ENCODE results near the gene WRAP73. TPM values are rescaled to one million over a fixed set of nuclear protein-coding genes. Genes with fewer than 3 reads are reported as not detected.

The WRAP73 gene
- total RNA-seq, 1 donor from 2014 or later, result 22.5 TPM

DNA sequence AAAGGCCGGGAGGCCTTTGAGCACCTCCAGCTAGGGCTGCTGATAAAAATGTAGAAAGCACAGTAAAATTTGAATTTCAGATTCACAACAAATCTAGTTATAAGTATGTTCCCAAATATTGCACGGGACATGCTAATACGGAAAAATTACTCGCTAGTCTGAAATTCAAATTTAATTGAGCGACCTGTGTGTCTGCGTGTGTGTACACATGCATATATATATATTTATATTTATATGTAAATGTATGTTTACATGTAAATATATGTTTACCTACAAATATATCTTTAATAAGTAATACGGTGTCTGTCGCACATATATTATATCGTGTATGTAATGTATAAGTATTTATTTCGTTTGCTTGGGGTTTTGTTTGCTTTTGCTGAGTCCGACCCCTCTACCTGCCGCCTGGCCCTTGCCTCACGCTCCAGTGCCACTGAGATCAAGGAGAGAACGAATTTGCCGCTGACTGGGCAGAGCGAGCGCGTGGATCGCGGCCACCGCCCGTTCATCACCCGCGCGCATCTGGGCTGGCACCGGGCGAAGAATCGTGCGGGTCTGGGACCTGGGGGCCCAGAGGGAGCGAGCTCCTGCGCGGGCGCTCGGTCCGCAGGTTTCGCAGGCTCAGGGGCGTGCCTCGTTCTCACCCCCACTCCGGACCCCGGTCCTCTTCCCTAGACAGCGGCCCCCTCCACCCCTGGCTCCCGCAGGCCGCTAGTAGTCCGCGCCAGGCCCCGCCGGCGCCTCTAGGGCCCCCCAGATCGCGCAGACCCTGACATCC, 534 bp upstream of the WRAP73 start:
- DNase-seq (ENCODE audit: extremely low read depth, low read depth, low spot score), result no peak

DNA sequence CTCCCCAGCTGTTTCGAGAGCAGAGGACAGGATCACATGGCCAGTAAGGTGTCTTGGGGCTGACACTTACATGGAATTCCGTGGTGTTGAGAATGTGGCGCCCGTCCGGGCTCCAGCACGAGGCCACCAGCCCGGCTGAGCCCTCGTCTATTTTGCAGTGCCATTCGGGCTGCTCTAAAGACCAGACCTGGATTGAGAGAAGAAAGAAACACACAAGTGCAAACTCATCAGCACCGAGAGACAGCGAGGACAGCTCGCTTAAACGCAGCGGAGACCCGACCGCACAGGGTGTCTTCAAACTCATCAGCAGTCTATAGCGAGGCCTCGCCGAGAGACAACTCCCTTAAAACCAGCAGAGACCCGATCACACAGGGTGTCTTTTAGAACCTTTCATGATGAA, 3.3 kb downstream of the WRAP73 start:
- no peak for DNase-seq (ENCODE audit: extremely low read depth, low read depth, low spot score)

DNA sequence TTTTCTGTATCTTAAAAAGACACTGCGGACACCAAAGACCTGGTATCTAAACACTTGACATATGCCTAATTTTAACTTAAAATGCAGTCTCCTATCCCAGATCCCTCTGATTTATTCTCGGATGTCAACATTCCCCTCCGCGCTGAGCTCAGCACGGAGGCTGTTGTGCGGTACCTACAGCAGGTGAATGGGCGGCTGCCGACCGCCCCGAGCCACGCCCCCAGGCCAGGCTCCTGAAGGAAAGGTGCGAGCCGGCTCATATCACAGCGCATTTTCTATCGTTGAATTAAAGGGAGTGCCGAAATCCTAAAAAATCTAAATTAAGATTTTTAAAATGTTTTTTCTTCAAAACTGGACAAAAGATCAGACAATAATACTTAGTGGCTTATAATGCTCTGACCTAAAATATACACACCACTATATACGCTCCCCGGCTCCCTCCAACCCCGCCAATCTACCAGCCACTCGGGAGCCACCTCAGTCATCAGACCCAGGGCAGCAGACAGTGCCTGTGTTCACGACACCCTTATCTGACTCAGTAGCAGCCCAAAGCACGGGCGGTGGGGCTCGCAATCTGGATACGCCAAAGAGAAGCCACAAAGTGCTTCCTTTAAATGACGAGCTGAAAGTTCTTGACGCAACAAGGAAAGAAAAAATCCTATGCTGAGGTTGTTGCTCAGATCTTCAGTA, 4.1 kb downstream of the WRAP73 start:
- DNase-seq (ENCODE audit: extremely low read depth, low read depth, low spot score), result no peak

DNA sequence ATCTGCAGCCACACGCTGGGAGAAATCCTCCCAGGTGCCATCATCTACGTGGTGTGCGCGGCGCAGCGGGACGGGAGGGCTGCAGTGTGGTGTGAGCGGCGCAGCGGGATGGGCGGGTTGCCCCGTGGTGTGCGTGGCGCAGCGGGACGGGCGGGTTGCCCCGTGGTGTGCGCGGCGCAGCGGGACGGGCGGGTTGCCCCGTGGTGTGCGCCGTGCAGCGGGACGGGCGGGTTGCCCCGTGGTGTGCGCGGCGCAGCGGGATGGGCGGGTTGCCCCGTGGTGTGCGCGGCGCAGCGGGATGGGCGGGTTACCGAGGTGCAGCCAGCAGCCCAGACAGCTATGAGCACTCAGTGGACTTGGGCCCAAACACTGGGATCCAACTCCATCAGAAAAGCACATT, 4.7 kb downstream of the WRAP73 start:
- no peak for DNase-seq (ENCODE audit: extremely low read depth, low read depth, low spot score)

DNA sequence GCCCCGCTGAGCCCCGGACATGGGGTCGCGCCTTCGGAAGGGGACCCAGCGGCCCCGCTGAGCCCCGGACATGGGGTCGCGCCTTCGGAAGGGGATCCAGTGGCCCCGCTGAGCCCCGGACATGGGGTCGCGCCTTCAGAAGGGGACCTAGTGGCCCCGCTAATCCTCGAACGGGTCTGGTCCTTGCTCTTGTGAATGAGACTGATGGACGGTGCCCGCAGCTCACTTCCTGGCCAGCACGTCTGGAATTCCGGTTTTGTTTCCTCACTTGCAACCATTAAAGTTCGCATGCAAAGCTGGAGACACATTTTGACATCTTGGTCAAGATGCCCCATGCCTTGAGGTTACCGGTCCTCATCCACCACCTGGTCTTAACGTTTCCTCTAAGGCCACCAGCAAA, 5.6 kb downstream of the WRAP73 start:
- DNase-seq (ENCODE audit: extremely low read depth, low read depth, low spot score), result no peak

DNA sequence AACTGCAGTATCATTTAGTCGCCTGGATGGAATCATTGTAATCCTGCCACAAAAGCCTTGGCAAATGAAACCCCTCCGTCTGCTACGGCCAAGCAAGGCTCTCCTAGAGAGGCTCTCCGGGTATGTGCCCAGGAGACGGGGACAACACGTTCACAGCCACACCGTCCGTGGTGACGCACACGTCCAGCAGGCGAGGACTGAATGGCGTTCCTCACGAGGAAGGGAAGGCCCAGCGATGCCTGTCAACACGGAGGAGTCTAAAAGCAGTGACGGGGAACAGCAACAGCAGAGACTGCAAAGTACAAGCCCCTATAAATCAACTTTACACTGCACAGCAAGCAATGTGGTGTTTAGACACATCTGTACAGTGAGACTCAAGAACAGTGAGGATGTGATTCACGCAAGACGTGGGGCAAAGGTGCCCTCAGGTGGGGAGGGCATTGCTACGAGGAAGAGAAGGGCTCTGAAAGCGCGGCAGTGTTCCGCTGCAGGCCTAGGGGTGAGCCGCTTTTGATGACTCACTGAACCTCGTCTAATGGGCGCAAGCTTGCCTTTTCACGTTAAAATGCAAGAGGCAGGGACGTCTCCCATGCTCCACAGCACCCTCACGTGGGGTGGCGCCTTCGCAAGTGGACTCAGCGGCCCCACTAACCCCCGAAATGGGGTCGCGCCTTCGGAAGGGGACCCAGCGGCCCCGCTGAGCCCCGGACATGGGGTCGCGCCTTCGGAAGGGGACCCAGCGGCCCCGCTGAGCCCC, 6.8 kb downstream of the WRAP73 start:
- DNase-seq (ENCODE audit: extremely low read depth, low read depth, low spot score), result no peak

DNA sequence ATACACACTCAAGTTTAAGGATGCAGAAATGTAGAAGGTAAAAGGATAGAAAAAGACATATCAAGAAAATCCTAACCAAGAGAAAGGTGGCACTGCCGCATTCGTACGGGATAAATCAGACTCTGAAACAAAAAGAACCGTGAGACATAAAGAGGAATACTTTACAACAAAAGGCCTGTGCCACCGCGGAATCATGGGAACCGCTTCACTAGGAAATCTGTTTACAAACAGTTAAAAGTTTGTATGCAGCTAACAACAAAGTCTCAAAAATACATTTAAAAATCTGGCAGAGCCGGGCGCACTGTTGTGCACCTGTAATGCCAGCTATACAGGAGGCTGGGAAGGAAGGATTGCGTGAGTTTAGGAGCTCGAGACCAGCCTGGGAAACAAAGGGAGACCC, 8.1 kb downstream of the WRAP73 start:
- no peak for DNase-seq (ENCODE audit: extremely low read depth, low read depth, low spot score)

DNA sequence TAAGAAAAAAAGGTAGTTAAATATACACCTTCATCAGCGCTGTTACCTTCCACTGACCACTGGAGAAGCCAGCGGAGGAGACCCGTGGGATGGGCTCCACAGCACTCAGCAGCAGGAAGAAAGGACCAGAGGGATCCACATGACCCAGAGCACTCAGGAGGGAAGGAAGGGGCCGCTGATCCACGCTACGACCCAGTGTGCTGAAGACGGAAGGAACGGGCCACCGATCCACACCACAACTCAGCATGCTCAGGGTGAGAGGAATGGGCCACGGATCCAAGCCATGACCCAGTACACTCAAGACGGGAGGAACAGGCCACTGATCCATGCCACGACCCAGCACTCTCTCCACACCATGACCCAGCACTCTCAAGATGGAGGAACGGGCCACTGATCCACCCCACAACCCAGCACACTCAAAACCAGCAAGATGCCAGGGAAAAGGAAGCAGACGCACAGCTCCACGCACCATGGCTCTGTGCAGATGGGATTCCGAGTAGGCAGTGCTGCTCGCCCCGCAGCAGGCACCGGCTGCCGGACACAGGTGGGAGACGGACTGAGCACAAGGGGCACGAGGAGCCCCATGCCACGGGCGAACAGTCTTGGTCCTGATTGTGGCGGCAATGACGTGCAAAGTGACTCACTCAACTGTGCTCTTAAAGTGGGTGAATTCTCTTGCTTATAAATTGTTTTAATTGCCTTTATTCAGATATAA, 8.7 kb downstream of the WRAP73 start:
- DNase-seq (ENCODE audit: extremely low read depth, low read depth, low spot score), result no peak

DNA sequence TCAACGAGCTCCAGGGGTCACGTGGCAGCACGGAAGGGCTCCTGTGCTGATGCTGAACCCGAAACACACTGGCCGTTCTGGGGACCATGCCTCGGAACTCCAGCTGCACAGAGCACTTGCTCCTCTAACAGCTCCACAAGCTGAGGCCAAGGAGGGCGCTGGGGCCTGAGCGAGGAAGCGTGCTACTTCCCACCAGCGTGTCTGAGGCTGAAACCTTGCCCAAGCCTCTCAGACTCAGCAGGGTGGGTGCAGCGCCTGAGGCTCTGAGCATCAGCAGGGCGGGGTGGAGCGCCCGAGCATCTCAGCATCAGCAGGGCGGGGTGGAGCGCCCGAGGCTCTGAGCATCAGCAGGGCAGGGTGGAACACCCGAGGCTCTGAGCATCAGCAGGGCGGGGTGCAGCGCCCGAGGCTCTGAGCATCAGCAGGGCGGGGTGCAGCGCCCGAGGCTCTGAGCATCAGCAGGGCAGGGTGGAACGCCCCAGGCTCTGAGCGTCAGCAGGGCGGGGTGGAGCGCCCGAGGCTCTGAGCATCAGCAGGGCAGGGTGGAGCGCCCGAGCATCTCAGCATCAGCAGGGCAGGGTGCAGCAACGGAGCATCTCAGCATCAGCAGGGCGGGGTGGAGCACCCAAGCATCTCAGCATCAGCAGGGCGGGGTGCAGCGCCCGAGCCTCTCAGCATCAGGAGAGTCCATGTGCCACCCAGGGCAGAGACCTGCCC, 9.6 kb downstream of the WRAP73 start:
- no peak for DNase-seq (ENCODE audit: extremely low read depth, low read depth, low spot score)

DNA sequence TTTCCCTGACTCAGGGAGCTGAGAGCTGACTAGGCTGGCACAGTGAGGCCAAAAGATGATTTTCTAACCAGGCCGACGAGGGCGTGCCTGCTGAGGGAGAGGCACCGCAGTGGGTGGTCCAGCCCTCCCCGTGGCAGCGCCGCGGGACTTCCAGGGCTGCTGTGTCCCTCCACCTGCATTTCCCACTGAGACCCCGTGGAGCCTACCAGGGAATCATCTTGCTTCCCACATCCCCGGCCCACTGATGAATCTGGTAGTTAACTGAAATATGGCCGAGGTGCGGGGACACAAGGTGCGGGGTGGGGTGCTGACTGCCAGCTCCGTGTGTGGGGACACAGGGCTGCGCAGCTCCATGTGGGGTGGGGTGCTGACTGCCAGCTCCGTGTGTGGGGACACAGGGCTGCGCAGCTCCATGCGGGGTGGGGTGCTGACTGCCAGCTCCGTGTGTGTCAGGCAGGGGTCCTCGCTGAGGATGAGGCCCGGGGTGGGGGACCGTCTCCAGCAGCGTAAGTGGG, 10.4 kb downstream of the WRAP73 start:
- no peak for DNase-seq (ENCODE audit: extremely low read depth, low read depth, low spot score)

DNA sequence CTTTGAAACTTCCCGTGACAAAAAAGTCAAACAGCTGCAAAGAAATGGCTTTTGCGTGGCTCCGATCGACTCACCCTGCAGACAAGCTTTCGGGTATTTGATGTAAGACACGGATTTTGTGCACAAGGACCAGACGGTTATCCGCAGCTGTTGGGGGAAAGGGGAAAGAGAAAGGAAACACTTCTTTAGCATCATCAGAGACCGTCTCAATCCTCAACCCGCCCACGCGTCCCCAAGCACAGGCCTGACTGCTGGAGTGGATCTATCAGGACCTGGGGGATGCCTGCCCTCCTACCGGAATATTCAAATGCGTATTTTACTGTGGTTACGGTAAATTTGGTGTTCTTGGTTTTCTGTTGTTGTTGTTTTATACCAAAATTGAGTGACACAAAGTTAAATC, 11.2 kb downstream of the WRAP73 start:
- DNase-seq (ENCODE audit: extremely low read depth, low read depth, low spot score), result no peak

DNA sequence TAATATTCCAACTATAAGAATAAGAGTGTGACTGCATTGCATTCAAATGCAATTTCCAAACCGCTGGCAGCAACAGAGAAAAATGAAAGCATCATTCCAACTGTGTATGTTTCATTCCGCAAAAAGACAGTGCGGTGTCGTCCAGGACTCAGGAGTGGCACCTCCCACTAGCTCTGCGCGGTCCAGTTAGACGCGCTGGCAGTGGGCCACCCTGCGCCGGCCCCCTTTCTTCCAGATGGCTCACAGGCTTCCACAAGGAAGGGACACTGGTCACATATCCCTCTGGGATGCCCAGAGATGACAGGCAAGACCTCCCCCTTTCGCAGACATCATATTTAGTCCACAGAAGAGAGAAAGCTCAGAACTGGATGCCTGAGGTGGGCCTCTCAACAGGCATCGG, 11.9 kb downstream of the WRAP73 start:
- DNase-seq (ENCODE audit: extremely low read depth, low read depth, low spot score), result no peak

DNA sequence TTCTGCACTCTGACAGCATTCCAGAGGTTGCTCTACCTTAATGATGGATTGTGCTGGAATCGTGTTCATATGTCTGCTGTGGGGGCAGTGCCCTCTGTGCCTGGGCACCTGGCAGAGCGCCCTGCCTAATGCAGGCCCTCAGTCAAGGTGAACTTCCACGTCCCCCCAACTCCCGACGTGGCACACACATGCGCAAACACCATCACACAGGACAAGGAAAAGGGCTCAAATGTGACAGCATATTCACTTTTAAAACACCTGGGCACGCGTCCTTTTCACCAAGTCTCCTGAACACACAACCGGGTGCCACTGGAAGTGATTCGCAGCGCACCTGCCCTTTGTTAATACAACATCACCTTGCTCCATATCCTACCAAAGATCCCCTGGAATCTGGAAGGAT, 13.4 kb downstream of the WRAP73 start:
- no peak for DNase-seq (ENCODE audit: extremely low read depth, low read depth, low spot score)

DNA sequence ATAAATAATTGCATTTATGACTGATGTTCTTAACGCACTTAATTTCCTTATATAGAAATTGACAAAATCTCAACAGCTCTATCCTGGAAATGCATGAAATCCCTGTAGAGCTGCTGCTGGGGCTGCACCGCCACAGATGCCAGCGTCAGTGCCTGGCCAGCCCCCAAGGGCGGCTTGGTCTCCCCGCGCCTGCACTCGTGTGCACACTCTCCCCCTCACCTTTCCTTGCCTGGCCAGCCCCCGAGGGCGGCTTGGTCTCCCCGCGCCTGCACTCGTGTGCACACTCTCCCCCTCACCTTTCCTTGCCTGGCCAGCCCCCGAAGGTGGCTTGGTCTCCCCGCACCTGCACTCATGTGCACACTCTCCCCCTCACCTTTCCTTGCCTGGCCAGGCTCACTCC, 13.8 kb downstream of the WRAP73 start:
- no peak for DNase-seq (ENCODE audit: extremely low read depth, low read depth, low spot score)

DNA sequence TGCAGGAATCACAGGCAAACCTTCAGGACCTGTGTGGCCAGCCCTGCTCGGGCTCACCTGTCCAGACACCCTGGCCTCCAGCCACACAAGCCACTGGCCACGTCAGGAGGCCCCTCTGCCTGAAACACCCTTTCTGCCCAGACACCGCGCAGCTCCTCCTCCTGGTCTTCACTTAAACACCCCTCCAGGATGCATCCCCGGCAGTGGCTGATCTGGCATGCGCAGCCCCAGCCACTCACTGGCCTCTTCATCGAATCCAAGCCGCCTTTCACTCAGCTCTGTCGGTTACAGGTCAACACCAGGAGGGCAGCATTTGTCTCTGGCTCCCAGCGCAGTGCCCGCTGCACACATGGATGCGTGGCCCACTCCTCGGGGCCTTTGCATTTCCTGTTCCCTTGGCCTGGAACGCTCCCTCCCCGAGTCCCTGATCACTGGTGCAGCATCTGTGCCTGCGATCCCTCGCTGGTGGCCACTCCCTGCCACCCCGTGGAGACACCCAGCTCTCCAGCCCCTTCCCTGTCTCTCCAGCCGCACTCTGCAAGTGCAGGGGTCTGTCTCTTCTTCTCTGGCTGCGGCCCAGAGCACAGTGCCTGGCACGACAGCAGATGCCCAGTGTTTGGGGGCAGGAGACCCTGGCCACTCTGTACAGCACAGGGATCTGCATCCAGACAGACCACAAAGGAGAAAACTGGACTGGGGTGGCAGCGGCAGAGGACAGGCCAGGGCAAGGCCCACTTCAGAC, 15.7 kb downstream of the WRAP73 start:
- DNase-seq (ENCODE audit: extremely low read depth, low read depth, low spot score), result no peak

DNA sequence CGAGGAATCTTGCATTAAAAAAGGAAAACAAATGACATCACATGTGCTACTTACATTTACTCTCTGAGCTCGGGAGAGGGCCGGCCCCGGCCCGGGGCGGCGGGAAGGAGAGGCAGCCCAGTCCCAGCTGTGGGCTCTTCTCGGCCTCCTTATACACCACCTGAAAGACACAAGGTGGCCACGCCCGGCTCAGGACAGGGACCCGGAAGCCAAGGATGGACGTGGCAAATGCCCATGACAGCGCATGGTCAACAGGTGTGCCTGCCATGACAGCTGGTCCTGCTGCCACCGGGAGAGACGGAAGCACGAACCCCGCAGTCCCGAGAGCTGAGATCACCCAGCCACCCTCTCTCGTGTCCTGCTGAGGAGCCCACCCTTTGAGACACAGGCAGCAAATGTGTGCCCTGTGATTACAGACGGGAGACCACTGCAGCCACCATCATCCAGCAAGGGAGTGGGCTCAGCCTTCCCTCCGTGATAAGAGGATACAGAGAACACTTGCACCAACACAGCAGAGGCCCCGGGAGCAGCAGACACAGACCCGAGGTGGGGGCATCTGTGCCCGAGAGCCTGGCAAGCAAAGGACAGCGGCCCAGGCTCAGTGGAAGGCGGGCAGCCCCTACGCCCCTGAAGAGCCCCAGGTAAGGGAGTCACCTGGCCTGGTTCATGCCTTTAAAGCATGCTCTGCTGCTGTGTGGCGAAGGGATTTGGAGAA, 16.4 kb downstream of the WRAP73 start:
- no peak for DNase-seq (ENCODE audit: extremely low read depth, low read depth, low spot score)

DNA sequence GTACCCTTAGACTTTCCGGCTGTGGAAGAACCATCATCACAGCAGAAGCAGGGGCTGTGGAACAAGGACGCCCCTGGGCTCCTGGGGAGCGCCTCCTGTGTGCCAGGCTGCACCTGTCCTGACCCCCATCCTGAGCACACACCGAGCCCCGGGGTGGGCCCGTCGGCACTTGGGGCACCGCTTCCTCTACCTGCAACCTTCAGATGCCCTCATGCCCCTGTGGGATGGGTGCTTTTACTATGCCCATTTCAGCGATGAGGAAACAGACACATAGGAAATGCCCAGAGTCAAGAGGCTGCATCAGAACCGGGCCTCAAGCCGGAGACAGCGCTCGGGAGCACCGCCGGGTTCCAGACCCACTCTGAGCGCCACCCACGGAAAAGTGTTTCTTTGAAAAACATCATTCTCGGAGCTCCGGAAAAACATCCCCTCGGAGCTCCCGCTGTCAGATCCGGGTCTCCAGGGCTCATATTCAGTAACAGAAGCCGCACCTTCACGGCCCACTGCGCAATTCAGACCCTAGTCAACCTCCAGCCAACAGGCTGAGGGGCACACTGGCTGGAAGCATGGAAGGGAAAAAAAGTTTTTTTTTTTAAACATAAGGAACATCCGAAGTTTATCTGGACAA, 17.1 kb downstream of the WRAP73 start:
- DNase-seq (ENCODE audit: extremely low read depth, low read depth, low spot score), result no peak

DNA sequence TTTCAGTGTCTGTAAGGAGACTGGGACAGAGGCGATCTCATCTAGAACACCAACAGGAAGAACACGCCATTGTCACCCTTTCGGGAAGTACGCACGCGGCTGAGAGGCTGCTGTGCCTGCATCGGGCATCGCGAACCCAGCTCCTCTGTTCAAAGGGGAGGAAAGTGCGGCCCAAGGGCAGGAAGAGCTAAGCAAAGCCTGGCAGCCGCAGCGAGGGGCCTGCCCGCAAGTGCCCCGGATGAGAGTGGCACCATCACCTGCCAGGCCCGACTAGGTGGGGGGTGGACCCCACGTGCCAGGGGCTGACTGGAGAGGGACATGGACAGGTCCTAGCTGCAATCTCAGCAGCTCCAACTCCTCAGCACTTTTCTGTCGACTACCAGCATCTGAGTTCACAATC, 17.6 kb downstream of the WRAP73 start:
- DNase-seq (ENCODE audit: extremely low read depth, low read depth, low spot score), result no peak
